ENCODE results near the gene VANGL2.

VANGL2 gene

DNA sequence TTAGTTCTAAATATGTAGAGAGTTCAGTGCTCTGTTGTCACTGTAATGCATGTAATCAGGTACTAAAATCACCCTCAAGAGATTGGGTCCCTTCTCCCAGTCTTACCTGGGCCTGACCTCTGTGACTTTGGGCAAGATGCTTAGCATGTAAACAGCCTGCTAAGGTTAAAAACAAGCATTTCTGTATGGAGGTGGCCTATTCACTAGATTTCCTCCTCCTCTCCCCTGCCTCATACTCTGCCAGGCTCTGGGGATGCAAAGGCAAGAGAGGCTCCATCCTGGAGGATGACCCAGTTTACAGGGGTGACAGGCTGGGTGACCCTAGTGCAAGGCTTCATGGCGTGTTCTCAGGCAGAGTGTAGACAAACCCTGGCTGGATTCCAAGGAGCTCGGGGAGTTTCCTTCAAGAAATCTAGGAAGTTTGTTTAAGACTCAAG, 28.8 kb downstream of the VANGL2 start:
- no peak for DNase-seq

DNA sequence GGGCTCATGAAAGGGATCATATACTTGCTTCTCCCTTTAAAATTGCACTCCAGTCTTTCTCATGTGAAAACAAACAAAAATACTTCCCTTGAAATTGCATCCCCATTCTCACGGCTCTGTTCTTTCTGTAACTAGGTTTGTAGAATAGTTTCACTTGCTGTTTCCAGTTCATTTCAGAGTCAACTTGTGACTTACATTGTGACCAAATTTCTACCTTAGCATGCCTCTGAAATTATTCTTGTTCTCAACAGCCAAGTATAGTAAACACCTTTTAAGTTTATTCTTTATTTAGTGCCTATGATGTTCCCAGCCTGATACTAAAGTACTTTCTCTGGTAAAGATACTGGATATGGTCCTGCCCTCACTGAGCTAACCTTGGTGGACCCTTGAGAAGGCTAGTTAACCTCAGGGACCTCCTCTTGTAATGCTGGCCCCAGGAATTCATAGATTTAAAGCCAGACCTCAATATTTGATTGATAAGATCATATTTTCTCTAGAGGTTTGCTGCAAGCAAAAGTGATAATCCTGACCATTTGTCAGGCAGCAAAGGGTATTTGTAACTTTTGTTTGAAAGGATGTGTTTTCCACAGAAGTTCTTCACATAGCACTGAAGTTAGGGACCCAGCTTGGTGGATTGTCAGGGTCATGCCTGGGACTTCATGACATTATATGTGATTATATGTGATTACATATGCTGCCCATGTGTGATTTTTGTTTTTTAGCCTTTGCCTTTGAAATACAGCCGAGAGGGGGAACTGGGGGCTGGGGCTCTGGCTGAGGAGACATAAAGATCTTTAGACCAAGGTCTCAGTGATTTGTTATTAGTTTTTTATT, 29.6 kb downstream of the VANGL2 start:
- DNase-seq: no peak

DNA sequence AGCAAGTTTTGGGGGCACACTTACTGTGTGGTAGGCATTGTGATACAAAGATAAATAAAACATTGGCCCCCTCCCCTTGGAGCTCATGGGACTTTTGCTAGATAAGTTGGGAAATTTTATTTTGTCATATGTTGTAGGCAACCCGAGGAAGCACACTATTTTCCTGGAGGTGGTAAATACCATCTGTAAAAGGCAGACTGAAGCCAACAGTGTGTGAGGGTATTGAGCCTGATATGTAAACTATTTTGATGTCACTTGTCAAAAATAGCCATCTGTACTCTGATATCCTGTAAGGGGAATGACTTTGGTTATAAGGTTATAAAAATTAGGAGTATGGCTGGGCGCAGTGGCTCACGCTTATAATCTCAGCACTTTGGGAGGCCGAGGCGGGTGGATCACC, 30.6 kb downstream of the VANGL2 start:
- no peak for DNase-seq

DNA sequence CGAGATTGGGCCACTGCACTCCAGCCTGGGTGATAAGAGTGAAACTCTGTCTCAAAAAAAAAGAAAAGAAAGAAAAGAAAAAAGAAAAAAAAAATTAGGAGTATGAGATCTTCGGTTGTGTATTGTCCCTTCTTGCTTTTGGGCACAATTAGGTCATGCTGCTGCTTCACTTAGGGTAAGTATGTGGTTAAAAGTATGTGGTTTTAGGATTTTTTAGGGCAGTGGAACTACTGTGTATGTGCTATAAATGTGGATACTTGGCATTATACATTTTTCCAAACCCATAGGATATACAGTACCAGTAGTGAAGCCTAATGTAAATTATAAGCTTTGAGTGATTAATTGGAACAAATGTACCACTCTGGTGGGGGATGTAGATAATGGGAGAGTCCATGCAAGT, 31.2 kb downstream of the VANGL2 start:
- no peak for DNase-seq

DNA sequence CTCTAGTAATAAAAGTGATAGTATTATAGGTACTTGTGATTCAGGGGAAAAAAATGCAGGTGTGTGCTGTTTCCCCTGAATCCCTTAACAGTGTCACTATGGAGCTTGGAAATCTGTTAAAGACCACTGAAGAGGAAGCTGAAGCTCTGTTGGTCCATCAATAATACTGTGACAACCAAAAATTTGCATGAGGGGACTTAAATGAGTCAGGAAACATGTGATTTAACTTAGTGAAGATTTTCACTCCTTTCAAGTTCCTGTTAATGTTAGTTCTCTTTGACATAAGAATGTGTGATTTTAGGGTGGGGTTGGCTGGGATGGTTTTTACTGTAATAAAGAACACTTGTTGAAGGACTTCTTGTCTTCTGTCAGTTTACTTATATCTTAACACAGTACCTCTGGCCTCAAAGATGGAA, 32.0 kb downstream of the VANGL2 start:
- peak in 1 of 2 donors; percentile 50 for DNase-seq

DNA sequence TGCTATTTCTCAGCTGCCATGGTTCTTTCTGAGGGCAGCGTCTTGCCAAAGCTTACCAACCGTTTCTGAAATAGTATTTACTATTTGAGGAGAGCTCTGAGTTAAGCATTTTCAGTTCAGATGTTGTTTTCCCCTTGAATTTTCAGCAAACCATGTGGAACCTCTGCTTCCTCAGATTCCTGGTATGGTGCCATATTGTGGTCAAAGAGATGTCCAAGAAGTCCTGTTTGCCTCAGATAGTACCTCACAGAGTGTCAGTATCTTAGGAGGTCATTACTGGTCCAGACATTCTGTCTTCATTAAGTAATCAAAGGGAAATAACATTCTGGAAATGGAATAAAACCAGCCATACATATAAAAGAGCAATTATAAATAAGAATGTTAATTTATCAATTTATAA, 36.6 kb downstream of the VANGL2 start:
- no peak for DNase-seq

DNA sequence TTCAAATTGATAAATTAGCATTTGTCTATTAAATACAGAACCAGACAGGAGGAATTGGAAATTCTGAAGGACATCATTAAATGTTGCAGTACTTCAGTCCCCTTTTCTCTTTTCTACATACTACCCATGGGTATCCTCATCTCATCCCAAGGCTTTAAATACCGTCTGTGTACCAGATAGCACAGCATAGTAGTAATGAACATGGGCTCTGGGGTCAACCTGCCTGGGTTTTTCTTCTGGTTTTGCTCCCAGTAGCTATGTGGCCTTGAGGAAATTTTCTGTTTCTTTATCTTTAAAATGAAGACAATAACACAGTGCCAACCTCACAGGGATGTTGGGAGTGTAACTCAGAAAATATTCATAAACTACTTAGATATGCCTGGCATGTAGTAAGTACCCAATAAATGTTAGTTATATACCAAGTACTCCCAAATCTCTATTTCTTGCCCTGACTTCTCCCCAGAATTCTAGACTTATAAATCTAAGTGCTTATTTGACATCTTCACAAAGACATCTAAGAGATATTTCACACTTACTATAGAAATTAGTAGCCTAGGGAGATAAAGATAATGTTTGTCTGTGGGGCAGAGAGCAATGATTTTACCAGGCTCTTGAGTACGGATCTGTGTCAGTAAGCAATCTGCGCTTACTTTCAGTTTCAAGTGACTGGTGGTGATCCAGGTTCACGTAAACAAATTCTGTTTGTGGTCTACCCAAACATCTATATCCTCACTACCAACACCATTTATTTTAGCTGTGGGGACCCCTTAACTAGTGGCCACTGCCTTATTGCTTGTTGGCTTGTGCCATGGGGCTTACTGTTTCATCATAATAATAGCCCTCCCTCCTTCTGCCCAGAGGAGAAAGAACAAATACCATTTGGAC, 37.3 kb downstream of the VANGL2 start:
- peak; percentile 31 to 63 for DNase-seq

DNA sequence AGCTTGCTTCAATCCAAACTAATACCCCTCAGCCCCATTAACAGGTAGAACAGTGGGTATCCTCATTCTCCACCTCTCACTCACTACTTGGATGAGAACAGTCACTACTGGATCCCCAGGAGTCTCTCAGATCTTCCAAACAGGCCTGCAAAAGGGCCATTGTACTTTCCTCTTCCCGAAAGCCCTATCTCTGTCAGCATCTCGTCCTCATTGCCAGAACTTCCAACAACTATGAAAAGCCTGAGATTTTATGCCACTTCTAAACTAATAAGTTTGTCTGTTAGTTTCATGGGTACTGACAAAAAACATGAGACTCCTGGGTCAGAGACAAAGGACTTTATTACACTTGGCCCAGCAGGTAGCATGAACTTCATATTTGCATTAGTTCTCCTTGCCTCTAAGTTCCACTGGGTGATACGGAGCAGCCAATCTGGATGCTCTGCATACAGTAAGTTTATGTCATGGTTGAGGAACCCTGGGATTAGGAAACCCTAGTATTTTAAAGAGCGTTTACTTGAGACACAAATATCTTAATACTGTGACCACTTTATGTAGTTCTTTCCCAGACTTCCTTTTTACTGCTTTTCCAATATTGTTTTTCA, 38.1 kb downstream of the VANGL2 start:
- no peak for DNase-seq

DNA sequence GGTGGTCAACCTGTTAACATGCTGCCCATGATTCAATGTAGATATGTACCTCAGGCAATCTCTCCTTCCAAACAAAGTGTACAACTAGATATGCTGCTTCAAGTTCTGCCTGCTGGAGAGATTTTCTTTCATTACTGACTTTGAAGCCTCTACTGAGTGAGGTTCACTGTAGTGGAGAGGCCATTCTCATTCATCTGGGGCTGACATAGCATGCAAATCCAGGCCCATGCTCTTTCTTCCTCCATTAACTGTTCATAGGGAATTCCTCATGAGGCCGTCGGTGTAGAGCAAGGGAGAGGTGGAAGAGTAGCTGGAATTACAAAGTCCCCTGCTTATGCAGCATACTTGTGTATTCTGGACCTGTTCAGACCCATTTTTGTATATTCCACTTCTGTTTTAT, 38.6 kb downstream of the VANGL2 start:
- no peak for DNase-seq

DNA sequence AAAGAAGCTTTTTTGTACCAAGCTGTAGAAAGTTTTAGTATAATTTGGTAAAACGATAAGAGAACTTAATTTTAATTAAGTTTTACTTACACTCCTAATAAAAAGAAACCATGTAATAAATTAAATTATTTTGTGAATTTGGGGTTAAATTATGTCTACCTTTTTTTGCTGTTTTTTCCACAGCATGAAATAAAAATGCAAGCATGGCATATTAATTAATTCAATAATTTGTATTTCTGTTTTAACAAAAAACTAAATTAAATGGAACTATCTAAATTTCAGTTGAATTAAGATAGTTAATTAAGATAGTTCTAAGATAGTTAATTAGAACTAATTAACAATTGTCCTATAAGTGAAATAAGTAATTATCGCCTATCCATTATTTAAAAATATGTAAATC, 39.4 kb downstream of the VANGL2 start:
- DNase-seq: no peak

DNA sequence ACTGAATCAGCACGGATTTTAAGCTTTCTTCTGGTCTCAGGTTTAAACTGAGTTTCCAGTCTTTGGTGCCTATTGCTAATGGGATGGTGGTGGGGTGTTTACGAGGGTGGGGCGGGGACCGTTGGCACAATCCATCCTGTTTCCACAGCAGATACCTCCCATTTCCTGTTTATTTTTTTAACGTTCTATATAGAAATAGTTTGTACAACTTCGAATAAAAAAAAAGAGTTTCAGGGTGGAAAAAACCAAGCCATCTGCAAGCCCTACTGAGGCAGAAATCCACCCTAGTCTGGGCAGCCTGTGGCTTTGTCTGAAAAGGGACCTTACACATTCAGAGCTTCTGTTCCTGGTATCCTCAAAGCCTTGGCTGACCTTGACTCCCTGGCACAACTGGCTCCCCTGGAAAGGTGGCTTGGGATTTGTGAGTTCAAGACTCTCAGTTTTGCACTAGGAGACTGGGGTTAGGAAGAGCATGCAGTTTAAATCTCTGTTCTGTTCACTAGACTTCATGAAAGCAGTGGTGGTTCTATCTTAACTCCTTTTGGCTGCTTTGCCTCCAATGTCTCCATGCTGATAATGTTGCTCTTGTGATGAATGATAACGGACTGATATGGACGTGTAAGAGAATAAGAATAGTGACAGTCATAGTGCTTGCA, 46.7 kb downstream of the VANGL2 start:
- no peak for DNase-seq

DNA sequence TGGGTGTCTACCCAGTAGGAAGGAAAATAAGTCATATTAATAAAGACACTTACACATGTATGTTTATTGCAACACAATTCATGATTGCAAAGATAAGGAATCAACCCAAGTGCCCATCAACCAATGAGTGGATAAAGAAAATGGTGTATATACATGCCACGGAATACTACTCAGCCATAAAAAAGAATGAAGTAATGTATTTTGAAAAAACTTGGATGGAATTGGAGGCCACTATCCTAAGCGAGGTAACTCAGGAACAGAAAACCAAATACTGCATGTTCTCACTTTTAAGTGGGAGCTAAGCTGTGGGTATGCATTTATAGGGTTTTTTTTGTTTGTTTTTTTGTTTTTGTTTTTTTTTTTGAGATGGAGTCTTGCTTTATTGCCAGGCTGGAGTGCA, 49.1 kb downstream of the VANGL2 start:
- no peak for DNase-seq

DNA sequence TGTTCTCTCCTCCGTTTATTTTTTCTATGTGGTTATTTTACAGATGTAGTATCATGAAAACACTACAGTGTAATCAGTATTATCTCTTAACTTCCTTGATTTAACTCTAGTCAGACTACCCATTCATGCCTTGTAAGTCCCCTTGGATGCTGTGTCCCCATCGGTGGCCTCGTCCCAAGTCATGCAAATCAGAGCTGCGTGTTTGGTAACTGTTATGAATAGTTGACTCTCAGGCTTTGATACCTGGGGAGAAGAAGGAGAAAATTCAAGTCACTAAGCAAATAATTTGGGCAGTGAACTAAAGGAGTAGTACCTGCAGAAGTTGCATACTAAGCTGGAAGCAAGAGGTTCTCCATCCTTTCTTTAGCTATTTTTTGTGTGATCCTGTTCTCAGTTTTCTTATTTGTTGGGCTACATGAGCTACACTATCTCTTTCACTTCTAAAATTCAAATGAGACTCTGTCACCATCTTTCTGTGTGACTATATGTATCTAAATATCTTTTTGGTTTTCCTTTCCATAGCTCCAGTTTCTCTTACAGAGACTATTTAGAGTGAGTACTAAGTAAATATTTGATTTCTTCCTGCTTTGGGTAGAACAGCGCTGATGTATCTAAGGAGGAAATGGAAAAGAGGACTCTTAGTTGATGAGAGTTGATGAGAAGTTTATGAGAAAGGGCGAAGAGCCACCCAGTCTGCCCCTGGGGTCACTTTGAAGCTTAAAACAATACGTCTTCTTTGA, 50.9 kb downstream of the VANGL2 start:
- no peak for DNase-seq

DNA sequence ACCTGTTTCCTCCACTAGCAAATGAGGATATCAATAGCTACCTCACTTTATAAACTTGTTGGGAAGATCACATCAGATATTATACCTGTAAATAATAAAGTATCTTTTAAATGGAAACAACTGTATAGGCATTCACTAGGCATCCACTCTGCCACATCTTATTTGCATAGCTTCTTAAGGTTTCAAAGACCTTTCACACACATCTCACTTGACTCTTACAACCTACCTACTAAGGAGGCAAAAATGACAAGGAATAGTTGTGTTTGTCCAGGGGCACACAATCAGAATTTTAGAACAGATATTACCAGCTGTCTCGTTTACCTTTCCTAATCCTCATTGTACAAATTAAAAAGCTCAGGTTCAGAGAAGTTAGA, 51.5 kb downstream of the VANGL2 start:
- no peak for DNase-seq

DNA sequence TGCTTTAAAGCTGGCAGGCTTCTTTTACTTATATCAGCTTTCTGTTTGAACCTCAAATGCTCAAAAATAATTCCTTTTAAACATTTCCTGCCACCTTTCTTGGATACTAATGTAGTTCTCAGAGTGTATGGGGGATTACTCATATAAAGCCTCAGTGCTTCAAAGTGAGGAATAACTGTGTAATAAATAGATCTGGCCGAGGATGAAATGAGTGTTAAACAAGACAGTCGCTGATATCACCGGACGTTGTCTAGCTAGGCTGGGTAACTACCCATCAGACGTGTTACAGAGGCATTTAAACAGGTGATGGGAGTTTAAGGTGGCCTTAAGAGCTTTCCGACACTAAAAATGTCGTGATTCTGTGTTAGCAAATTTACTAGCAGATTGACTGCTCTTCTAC, 53.1 kb downstream of the VANGL2 start:
- no peak for DNase-seq

DNA sequence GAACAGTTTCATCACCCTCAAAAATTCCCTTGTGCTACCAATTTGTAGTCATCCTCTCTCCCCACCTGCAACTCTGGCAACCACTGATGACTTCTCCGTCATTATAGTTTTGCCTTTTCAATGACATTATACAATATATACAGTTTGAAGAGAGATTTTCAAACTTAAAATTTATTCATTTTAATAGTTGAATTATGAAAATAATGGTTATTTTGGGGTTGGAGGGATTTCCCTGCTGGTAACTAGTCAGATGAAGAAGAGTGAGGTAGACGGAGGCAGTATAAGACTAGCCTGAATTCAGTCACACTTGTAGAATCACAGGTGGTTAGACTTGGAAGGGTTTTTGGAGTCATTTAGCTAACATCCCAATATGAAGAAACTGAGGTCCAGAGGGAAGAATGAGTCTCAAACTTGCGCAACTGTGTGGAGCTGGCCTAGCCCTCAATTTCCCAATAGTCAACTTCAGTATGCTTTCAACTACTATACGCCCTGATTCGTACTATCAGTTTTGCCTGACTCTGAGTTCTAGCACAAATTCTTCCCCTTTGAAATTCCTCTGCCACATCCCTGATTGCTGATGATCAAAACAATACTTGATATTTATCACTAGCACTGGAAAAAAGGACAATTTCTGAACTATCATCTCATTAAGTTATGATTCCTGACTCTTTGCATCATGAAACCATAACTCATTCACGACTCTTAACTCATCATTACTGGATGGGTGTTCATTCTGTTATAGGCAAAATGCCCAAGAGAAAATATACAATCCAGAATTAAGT, 54.2 kb downstream of the VANGL2 start:
- no peak for DNase-seq

DNA sequence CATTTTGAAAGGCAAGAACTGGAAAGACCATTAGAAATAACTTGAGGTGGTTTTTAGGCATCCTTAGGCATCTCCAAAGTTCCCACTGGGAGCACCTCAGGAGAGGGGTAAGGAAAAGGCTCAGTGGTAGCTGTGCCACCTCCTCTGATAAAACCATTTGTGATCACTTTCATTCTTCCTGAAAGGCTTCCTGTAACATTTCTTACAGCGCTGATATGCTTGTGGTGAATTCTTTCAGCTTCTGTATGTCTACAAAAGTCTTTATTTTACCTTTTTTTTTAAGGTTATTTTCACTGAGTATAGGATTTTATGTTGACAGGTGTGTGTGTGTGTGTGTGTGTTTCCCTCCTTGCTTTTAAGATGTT, 54.8 kb downstream of the VANGL2 start:
- DNase-seq: no peak

DNA sequence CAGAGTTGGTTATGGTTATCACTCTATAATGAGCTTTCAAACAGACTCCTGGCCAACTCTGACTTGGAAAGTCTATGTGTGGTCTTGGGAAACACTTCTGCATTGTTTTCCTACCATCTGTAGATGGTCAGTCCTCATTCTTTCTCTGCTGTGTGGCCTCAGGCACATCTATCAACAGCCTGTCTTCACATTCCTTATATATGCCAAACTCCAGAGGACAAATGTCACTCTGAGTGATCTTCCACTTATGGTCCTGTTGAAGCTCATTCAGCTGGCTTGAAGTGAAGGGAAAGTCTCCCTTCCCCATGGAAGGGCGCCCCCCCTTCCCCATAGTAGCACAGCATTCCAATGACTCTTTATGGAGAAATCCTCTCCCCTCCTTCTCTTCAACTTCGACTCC, 58.7 kb downstream of the VANGL2 start:
- DNase-seq: no peak

DNA sequence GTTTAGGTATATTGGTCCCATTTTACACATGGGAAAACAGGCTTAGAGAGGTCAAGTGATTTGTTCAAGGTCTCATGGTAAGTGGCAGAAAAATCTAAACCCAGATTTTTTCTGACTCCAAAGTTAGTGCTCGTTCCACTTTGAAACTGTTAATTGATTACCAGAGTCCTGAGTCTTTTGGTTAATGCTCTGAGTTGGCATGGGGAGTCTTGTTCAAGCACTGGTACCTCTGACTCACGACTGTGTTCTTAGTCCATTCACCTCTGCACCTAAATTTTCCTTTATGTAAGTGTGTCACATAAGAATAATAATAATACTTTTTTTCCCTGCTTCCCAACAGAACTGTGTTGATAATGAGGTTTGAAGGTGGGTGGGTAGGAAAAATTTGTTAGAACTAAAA, 59.3 kb downstream of the VANGL2 start:
- no peak for DNase-seq

DNA sequence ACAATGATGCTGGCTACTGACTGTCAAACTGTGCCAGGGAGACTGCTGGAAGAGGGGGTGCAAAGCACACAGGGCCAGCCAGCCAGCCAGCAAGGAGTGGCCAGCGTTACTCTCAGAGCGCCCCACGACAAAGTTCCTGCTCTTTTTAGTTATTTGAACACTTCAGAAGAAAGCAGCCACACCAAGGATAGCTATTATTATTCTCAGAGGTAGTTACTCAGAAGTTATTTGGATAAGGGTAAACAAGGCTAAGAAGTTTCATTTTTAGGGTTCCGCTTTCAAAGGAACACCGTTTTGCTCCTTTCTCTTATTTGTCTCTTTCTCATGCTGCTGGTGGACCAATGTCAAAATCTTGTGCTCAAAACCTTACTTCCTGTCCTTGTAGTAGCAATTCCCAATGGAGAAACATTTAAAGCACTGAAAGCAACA, 59.9 kb downstream of the VANGL2 start:
- DNase-seq: no peak

DNA sequence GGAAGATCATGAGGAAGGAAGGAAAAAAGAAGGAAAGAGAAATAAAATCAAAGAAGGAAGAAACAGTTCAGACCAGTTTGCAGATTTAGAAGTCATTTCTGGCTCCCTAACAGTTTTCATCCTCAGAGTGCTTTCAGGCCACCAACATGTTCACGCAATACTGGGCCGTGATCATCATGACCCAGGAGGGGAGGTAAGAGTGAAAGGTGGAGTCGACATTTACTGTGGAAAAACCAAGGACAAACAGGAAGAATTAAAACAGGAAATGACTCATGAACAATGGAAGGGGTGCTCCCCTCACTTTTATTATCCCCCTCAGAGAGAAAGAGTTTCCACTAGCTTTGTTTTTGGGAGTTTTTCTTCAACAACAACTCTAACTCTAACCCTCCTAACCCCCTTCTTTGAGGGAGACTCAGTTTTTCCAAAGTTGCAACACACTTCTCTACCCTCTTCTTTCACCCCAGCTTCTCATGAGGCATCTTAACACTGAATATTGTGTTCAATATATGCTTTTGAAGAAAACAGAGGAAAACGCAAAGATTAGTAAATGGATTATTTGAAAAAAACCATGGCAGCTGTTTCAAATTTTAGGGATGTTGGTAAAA, 60.4 kb downstream of the VANGL2 start:
- DNase-seq: no peak
